Measurements from ENCODE around the gene CCSER1. TPM values are rescaled to one million over a fixed set of nuclear protein-coding genes. Genes with fewer than 3 reads are reported as not detected.
A peak's percentile ranks its signal among the peaks of the same experiment; 100 is the strongest.

CCSER1 gene
- total and polyA plus RNA-seq, 2 experiments from 2014 or later: 5.2 to 23.4 TPM

- Histone ChIP-seq H3K4me1 (ENCODE audit: insufficient read depth) (peaks cover 7% of the 10 kb centered on the region), H3K27me3 (no peaks in the 10 kb centered on the region), H4K20me1 (ENCODE audit: insufficient read depth, poor library complexity, severe bottlenecking) (no peaks in the 10 kb centered on the region), H3K27ac (no peak overlapping the region), H3K9me3 (ENCODE audit: low read depth) (no peaks in the 10 kb centered on the region), H3K36me3 (replicated peaks; ENCODE audit: insufficient read depth, low read depth) (no peaks in the 10 kb centered on the region), H3K4me3 (no peak overlapping the region), H2AFZ (no peak overlapping the region), H3K4me2 (no peak overlapping the region), H3K79me2 (no peaks in the 10 kb centered on the region), H3K9me2 (replicated peaks; ENCODE audit: insufficient read depth) (no peaks in the 10 kb centered on the region)
- DNase-seq (ENCODE audit: low spot score): no peak
- TF ChIP-seq EZH2phosphoT487 (IDR thresholded peaks at IDR 0.05; ENCODE audit: low read depth, severe bottlenecking, unreplicated experiment) (no peak), EZH2 (IDR thresholded peaks at IDR 0.05; ENCODE audit: borderline replicate concordance) (no peak), CTCF (IDR thresholded peaks at IDR 0.05; ENCODE audit: poor library complexity) (no peak)
- 88% methylated on average over 3 of the region's 3 CpGs for WGBS (ENCODE audit: low lambda C conversion rate, missing lambda C conversion rate)
Observed at GRCh38 chr4:91280551-91281290, 1153.5 kb downstream of the CCSER1 start.

GRCh38 chr4:91282217-91282616 lies 1155.0 kb downstream of the CCSER1 start:
- Histone ChIP-seq H3K4me2 (no peak overlapping the region), H4K20me1 (ENCODE audit: insufficient read depth, poor library complexity, severe bottlenecking) (no peaks in the 10 kb centered on the region), H3K79me2 (no peaks in the 10 kb centered on the region), H3K9me2 (replicated peaks; ENCODE audit: insufficient read depth) (no peaks in the 10 kb centered on the region), H3K4me1 (ENCODE audit: insufficient read depth) (peaks cover 7% of the 10 kb centered on the region), H3K36me3 (replicated peaks; ENCODE audit: insufficient read depth, low read depth) (no peaks in the 10 kb centered on the region), H3K4me3 (no peak overlapping the region), H3K27ac (no peak overlapping the region), H2AFZ (no peak overlapping the region), H3K27me3 (no peaks in the 10 kb centered on the region), H3K9me3 (ENCODE audit: low read depth) (no peaks in the 10 kb centered on the region)
- DNase-seq (ENCODE audit: low spot score): no peak
- TF ChIP-seq EZH2 (IDR thresholded peaks at IDR 0.05; ENCODE audit: borderline replicate concordance) (no peak), EZH2phosphoT487 (IDR thresholded peaks at IDR 0.05; ENCODE audit: low read depth, severe bottlenecking, unreplicated experiment) (no peak), CTCF (IDR thresholded peaks at IDR 0.05; ENCODE audit: poor library complexity) (no peak)
- WGBS (ENCODE audit: low lambda C conversion rate, missing lambda C conversion rate): 56% methylated on average over 3 of the region's 3 CpGs

GRCh38 chr4:91283726-91284230 lies 1156.6 kb downstream of the CCSER1 start:
- DNase-seq (ENCODE audit: low spot score): no peak
- no peak overlapping the region for H3K4me2 ChIP-seq
- H3K79me2 ChIP-seq: no peaks in the 10 kb centered on the region
- peak overlapping the region; percentile 15 for H3K27ac ChIP-seq
- H3K4me3 ChIP-seq: no peak overlapping the region
- no peaks in the 10 kb centered on the region for H3K27me3 ChIP-seq
- H2AFZ ChIP-seq: no peak overlapping the region
- no peaks in the 10 kb centered on the region for H3K9me2 ChIP-seq (replicated peaks; ENCODE audit: insufficient read depth)
- WGBS (ENCODE audit: low lambda C conversion rate, missing lambda C conversion rate): 62% methylated on average over 1 of the region's 1 CpG
- H3K4me1 ChIP-seq (ENCODE audit: insufficient read depth): peaks cover 7% of the 10 kb centered on the region
- no peaks in the 10 kb centered on the region for H3K36me3 ChIP-seq (replicated peaks; ENCODE audit: insufficient read depth, low read depth)
- H3K9me3 ChIP-seq (ENCODE audit: low read depth): no peaks in the 10 kb centered on the region
- TF ChIP-seq EZH2 (IDR thresholded peaks at IDR 0.05; ENCODE audit: borderline replicate concordance) (no peak), EZH2phosphoT487 (IDR thresholded peaks at IDR 0.05; ENCODE audit: low read depth, severe bottlenecking, unreplicated experiment) (no peak)
- H4K20me1 ChIP-seq (ENCODE audit: insufficient read depth, poor library complexity, severe bottlenecking): no peaks in the 10 kb centered on the region

- H3K4me3 ChIP-seq: no peak overlapping the region
- H3K9me3 ChIP-seq (ENCODE audit: low read depth): no peaks in the 10 kb centered on the region
- H4K20me1 ChIP-seq (ENCODE audit: insufficient read depth, poor library complexity, severe bottlenecking): no peaks in the 10 kb centered on the region
- H3K27me3 ChIP-seq: no peaks in the 10 kb centered on the region
- WGBS (ENCODE audit: low lambda C conversion rate, missing lambda C conversion rate): 69% methylated on average over 3 of the region's 3 CpGs
- H3K36me3 ChIP-seq (replicated peaks; ENCODE audit: insufficient read depth, low read depth): no peaks in the 10 kb centered on the region
- no peaks in the 10 kb centered on the region for H3K9me2 ChIP-seq (replicated peaks; ENCODE audit: insufficient read depth)
- H3K79me2 ChIP-seq: no peaks in the 10 kb centered on the region
- no peak for TF ChIP-seq EZH2phosphoT487 (IDR thresholded peaks at IDR 0.05; ENCODE audit: low read depth, severe bottlenecking, unreplicated experiment)
- TF ChIP-seq EZH2 (IDR thresholded peaks at IDR 0.05; ENCODE audit: borderline replicate concordance): no peak
- TF ChIP-seq CTCF (IDR thresholded peaks at IDR 0.05; ENCODE audit: poor library complexity): no peak
- peaks cover 7% of the 10 kb centered on the region for H3K4me1 ChIP-seq (ENCODE audit: insufficient read depth)
- no peak for DNase-seq (ENCODE audit: low spot score)
- no peak overlapping the region for H2AFZ ChIP-seq
- no peak overlapping the region for H3K4me2 ChIP-seq
- peak overlapping the region; percentile 21 for H3K27ac ChIP-seq
Observed at GRCh38 chr4:91284480-91284879, 1157.3 kb downstream of the CCSER1 start.

All from hepatocyte (in vitro differentiated cells).